Mesendoderm (in vitro differentiated cells): Measurements from ENCODE around the gene DLG2.
A peak's percentile ranks its signal among the peaks of the same experiment; 100 is the strongest.
"Not testable (repeated sequence)": the region's sequence is repeated elsewhere in the genome, so short reads cannot be mapped to it uniquely, and the experiment has no call there.

Source experiments
- DNase-seq: peaks from one replicate; pipeline ENCODE4 v3.0.0; 2013
- H2AK5ac ChIP-seq: 2 replicates; pipeline ENCODE4 v1.6.1; 2013; ENCODE audit warnings: low read length, inconsistent platforms
- H2BK120ac ChIP-seq: 2 replicates; pipeline ENCODE4 v1.6.1; 2013; ENCODE audit warnings: low read depth, mild to moderate bottlenecking, low read length, moderate library complexity, mixed read lengths
- H2BK15ac ChIP-seq: replicated peaks from 2 replicates; pipeline ENCODE4 v1.6.1; 2013; ENCODE audit warnings: low read depth, mild to moderate bottlenecking, moderate library complexity
- H2BK5ac ChIP-seq: 2 replicates; pipeline ENCODE4 v1.6.1; 2013; ENCODE audit warnings: low read length, inconsistent platforms
- H3K18ac ChIP-seq: 2 replicates; pipeline ENCODE4 v1.6.1; 2013; ENCODE audit warnings: mild to moderate bottlenecking, low read length, mixed read lengths
- H3K23ac ChIP-seq: one replicate; pipeline ENCODE4 v1.6.1; 2013; ENCODE audit warnings: low read length
- H3K27ac ChIP-seq: 2 replicates; pipeline ENCODE4 v1.5.1; 2013; ENCODE audit warnings: low read depth, mild to moderate bottlenecking, inconsistent platforms, low read length, moderate library complexity
- H3K27me3 ChIP-seq: 2 replicates; pipeline ENCODE4 v1.6.1; 2013; ENCODE audit warnings: low read length, control low read depth, mild to moderate bottlenecking, inconsistent platforms; ENCODE audit not compliant: insufficient read depth, poor library complexity
- H3K36me3 ChIP-seq: 2 replicates; pipeline ENCODE4 v1.6.1; 2013; ENCODE audit warnings: low read length, inconsistent platforms; ENCODE audit not compliant: control insufficient read depth, insufficient read depth
- H3K4ac ChIP-seq: one replicate; pipeline ENCODE4 v1.6.1; 2013; ENCODE audit warnings: low read depth, mild to moderate bottlenecking, low read length, moderate library complexity
- H3K4me1 ChIP-seq: 2 replicates; pipeline ENCODE4 v1.6.1; 2013; ENCODE audit warnings: low read depth, low read length, inconsistent platforms; ENCODE audit not compliant: control insufficient read depth
- H3K4me2 ChIP-seq: 2 replicates; pipeline ENCODE4 v1.6.1; 2013; ENCODE audit warnings: low read length
- H3K4me3 ChIP-seq: 2 replicates; pipeline ENCODE4 v1.5.1; 2013; ENCODE audit warnings: mild to moderate bottlenecking, low read length
- H3K56ac ChIP-seq: one replicate; pipeline ENCODE4 v1.6.1; 2013; ENCODE audit warnings: low read length
- H3K79me1 ChIP-seq: 2 replicates; pipeline ENCODE4 v1.6.1; 2013; ENCODE audit warnings: low read length, inconsistent platforms
- H3K79me2 ChIP-seq: 2 replicates; pipeline ENCODE4 v1.6.1; 2013; ENCODE audit warnings: mild to moderate bottlenecking, low read length; ENCODE audit not compliant: control insufficient read depth, insufficient read depth
- H3K9ac ChIP-seq: 2 replicates; pipeline ENCODE4 v1.6.1; 2013; ENCODE audit warnings: low read length, inconsistent platforms
- H4K5ac ChIP-seq: one replicate; pipeline ENCODE4 v1.6.1; 2013; ENCODE audit warnings: low read length
- H4K8ac ChIP-seq: one replicate; pipeline ENCODE4 v1.6.1; 2013; ENCODE audit warnings: low read depth, mild to moderate bottlenecking, control low read depth, low read length, moderate library complexity
- WGBS: extraction: QIAGEN DNeasy Blood & Tissue Kit; methylation state at CpG from one replicate; pipeline ENCODE4 v1.1.7; 2013; ENCODE audit warnings: low lambda C conversion rate, missing lambda C conversion rate; ENCODE audit not compliant: insufficient coverage; ENCODE audit errors: extremely low coverage; 5-methylcytosine and 5-hydroxymethylcytosine counted together

DLG2 gene

DNA sequence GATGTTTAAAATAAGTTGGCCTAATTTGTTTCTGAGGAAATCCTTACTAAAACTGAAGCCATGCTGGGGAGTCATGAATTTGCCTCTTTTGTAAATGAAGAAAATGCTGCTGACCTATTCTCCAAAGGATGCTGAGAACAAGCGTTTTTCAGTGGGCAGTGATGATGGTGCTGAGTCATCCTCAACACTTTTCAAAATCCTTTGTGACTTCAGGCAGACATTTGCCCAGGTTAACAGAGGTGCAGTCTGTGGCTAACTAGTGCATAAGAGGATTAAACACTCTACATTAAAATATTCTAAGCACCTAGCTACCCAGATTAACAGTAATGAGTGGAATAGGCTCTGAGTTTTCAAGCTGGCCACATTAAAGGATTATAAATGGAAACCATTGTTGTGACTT is 509.0 kb downstream of the DLG2 start:
- Histone ChIP-seq H3K4me1 (no peaks in the 10 kb centered on the region), H3K9ac (no peak overlapping the region), H4K8ac (no peak overlapping the region), H3K79me1 (no peaks in the 10 kb centered on the region), H3K56ac (no peak overlapping the region), H2BK5ac (no peak overlapping the region), H3K4me3 (no peak overlapping the region), H3K23ac (no peak overlapping the region), H2AK5ac (no peak overlapping the region), H3K36me3 (no peaks in the 10 kb centered on the region), H2BK15ac (peak overlapping the region; percentile 98), H3K27ac (no peak overlapping the region), H3K4me2 (no peak overlapping the region), H3K79me2 (no peaks in the 10 kb centered on the region), H2BK120ac (no peak overlapping the region), H4K5ac (no peak overlapping the region), H3K18ac (peak overlapping the region; percentile 14), H3K27me3 (no peaks in the 10 kb centered on the region), H3K4ac (no peak overlapping the region)
- DNase-seq, result peak; percentile 28
- no CpG with 5 or more reads among the region's 1 CpG for WGBS

DNA sequence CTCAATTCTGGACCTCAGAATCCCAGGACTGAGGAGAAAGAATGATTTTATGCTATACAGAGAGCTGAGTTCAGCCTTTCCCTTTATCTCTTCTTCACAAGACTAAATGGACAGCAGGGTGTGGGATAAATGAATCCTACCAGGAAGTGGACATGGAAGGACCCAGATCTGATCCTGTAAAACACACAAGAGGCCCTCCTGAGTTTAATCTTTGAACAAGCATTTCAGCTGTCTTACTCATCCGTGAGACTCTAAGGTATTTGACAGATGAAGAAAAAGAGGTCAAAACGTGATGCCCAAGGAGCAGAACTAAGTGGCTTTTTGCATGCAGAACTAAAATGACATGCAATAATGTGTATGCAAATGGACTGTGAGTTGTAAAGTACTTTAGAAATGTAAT is 511.3 kb downstream of the DLG2 start:
- Histone ChIP-seq H3K27ac (no peak overlapping the region), H2BK120ac (no peak overlapping the region)

GRCh38 chr11:85114786-85115185 is 512.4 kb downstream of the DLG2 start:
- Histone ChIP-seq H3K79me2 (no peaks in the 10 kb centered on the region), H3K4ac (no peak overlapping the region), H3K56ac (no peak overlapping the region), H3K4me2 (no peak overlapping the region), H3K36me3 (no peaks in the 10 kb centered on the region), H3K27ac (no peak overlapping the region), H3K18ac (no peak overlapping the region), H4K5ac (no peak overlapping the region), H3K4me1 (no peaks in the 10 kb centered on the region), H3K9ac (no peak overlapping the region), H2AK5ac (no peak overlapping the region), H2BK15ac (no peak overlapping the region), H2BK5ac (no peak overlapping the region), H2BK120ac (no peak overlapping the region), H3K23ac (no peak overlapping the region), H4K8ac (no peak overlapping the region), H3K4me3 (no peak overlapping the region), H3K79me1 (no peaks in the 10 kb centered on the region), H3K27me3 (no peaks in the 10 kb centered on the region)
- DNase-seq, result no peak
- no CpG with 5 or more reads among the region's 2 CpGs for WGBS

More for the DNA sequence above, 511.3 kb downstream of the DLG2 start:
- Histone ChIP-seq H3K56ac (no peak overlapping the region), H3K4ac (no peak overlapping the region), H2BK5ac (no peak overlapping the region), H4K5ac (no peak overlapping the region), H3K23ac (no peak overlapping the region), H3K4me1 (no peaks in the 10 kb centered on the region), H4K8ac (no peak overlapping the region), H3K4me2 (no peak overlapping the region), H3K9ac (no peak overlapping the region), H2AK5ac (no peak overlapping the region), H3K4me3 (no peak overlapping the region), H3K36me3 (no peaks in the 10 kb centered on the region), H3K79me1 (no peaks in the 10 kb centered on the region), H2BK15ac (no peak overlapping the region), H3K27me3 (no peaks in the 10 kb centered on the region), H3K18ac (no peak overlapping the region), H3K79me2 (no peaks in the 10 kb centered on the region)
- no peak for DNase-seq
- WGBS, result no CpG with 5 or more reads among the region's 2 CpGs

- not testable (repeated sequence) for H4K8ac ChIP-seq, H2BK15ac ChIP-seq, H3K23ac ChIP-seq, H3K79me2 ChIP-seq, H3K9ac ChIP-seq, H3K18ac ChIP-seq, H3K4me1 ChIP-seq, H3K27me3 ChIP-seq, H3K4ac ChIP-seq, H3K4me2 ChIP-seq, H2AK5ac ChIP-seq, H3K79me1 ChIP-seq, H3K36me3 ChIP-seq, DNase-seq, H3K56ac ChIP-seq, H3K27ac ChIP-seq, H3K4me3 ChIP-seq, H4K5ac ChIP-seq, H2BK120ac ChIP-seq, H2BK5ac ChIP-seq
- WGBS, result no CpG with 5 or more reads among the region's 1 CpG
Observed at GRCh38 chr11:85110246-85110645, 516.9 kb downstream of the DLG2 start.

GRCh38 chr11:85109141-85109540 is 518.0 kb downstream of the DLG2 start:
- WGBS, result no CpG with 5 or more reads among the region's 4 CpGs
- Histone ChIP-seq H3K56ac (no peak overlapping the region), H3K4me2 (no peak overlapping the region), H3K79me2 (no peaks in the 10 kb centered on the region), H3K23ac (no peak overlapping the region), H3K4me1 (no peaks in the 10 kb centered on the region), H3K27ac (no peak overlapping the region), H3K18ac (no peak overlapping the region), H4K5ac (no peak overlapping the region), H2AK5ac (no peak overlapping the region), H2BK15ac (no peak overlapping the region), H3K4me3 (no peak overlapping the region), H3K36me3 (no peaks in the 10 kb centered on the region), H2BK120ac (no peak overlapping the region), H3K9ac (no peak overlapping the region), H2BK5ac (no peak overlapping the region), H3K27me3 (no peaks in the 10 kb centered on the region), H3K79me1 (no peaks in the 10 kb centered on the region), H4K8ac (no peak overlapping the region), H3K4ac (no peak overlapping the region)
- no peak for DNase-seq

GRCh38 chr11:85105868-85106267 is 521.3 kb downstream of the DLG2 start:
- no peak for DNase-seq
- H3K27ac ChIP-seq, result no peak overlapping the region
- no peak overlapping the region for H2BK5ac ChIP-seq
- H3K9ac ChIP-seq, result no peak overlapping the region
- no peaks in the 10 kb centered on the region for H3K79me1 ChIP-seq
- no peak overlapping the region for H3K18ac ChIP-seq
- H3K56ac ChIP-seq, result no peak overlapping the region
- no peaks in the 10 kb centered on the region for H3K79me2 ChIP-seq
- no peak overlapping the region for H4K5ac ChIP-seq
- no peaks in the 10 kb centered on the region for H3K4me1 ChIP-seq
- no peak overlapping the region for H2AK5ac ChIP-seq
- H3K4me2 ChIP-seq, result no peak overlapping the region
- H3K4me3 ChIP-seq, result no peak overlapping the region
- H3K27me3 ChIP-seq, result no peaks in the 10 kb centered on the region
- no peak overlapping the region for H4K8ac ChIP-seq
- H3K36me3 ChIP-seq, result no peaks in the 10 kb centered on the region
- H2BK120ac ChIP-seq, result no peak overlapping the region
- no peak overlapping the region for H3K23ac ChIP-seq
- no peak overlapping the region for H3K4ac ChIP-seq
- no peak overlapping the region for H2BK15ac ChIP-seq
